SK-N-MC (cell line): ENCODE results near the gene GOSR2.
"Not testable (repeated sequence)": the region's sequence is repeated elsewhere in the genome, so short reads cannot be mapped to it uniquely, and the experiment has no call there.

ENCODE experiments used
- DNase-seq: peaks from one replicate; pipeline ENCODE4 v3.0.0-alpha.2; 2011; ENCODE audit warnings: low read depth, low spot score
- H3K27ac ChIP-seq: fragments of 200-600 bp; sonication (generic); 2 replicates; pipeline ENCODE4 v1.5.1; 2016; ENCODE audit warnings: mixed run types
- H3K36me3 ChIP-seq: fragments of 200-600 bp; sonication (generic); 2 replicates; pipeline ENCODE4 v1.6.1; 2017; ENCODE audit warnings: antibody characterized with exemption, low read length, mixed read lengths; ENCODE audit not compliant: insufficient read depth
- H3K4me3 ChIP-seq: fragments of 200-600 bp; sonication (generic); 2 replicates; pipeline ENCODE4 v1.5.1; 2016
- H3K9ac ChIP-seq: fragments of 200-600 bp; sonication (generic); 2 replicates; pipeline ENCODE4 v1.8.0; 2017; ENCODE audit warnings: mixed run types, mixed read lengths; ENCODE audit not compliant: insufficient read length
- H3K9me3 ChIP-seq: fragments of 200-600 bp; sonication (generic); 2 replicates; pipeline ENCODE4 v1.6.1; 2017; ENCODE audit warnings: low read depth, mild to moderate bottlenecking, antibody characterized with exemption, low read length, moderate library complexity, mixed read lengths
- EZH2 ChIP-seq: fragments of 200-600 bp; sonication (generic); IDR thresholded peaks from one replicate; pipeline ENCODE4 v1.6.1; 2017; ENCODE audit warnings: antibody characterized with exemption
- FOXP2 ChIP-seq: optimal IDR thresholded peaks from 2 replicates; pipeline ENCODE3; 2011; ENCODE audit warnings: mild to moderate bottlenecking, moderate library complexity; ENCODE audit not compliant: insufficient read depth; ENCODE audit errors: extremely low read length, control extremely low read depth
- POLR2AphosphoS5 ChIP-seq: IDR thresholded peaks from 2 replicates; pipeline ENCODE4 v1.6.1; 2012; ENCODE audit warnings: mild to moderate bottlenecking, low read depth, low read length, borderline replicate concordance

Gene GOSR2

DNA sequence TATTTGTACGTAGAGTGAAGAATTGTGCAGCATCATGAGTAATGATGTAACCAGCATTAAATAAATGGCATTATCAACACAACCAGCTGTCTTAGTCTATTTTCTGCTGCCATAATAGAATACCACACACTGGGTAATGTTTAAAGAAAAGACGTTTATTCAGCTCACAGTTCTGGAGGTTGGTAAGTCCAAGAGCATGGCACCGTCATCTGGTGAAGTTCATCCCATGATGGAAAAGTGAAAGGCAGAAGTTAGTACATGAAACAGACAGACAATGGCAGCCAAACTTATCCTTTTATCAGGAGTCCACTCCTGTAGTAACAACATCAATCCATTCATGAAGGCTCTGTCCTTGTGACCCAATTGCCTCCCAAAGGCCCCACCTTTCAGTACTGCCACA is 6.3 kb upstream of the GOSR2 start:
- DNase-seq: no peak
- TF ChIP-seq EZH2 (no peak), POLR2AphosphoS5 (no peak), FOXP2 (no peak)
- H3K36me3 ChIP-seq: no peaks in the 10 kb centered on the region
- no peaks in the 10 kb centered on the region for H3K9me3 ChIP-seq
- H3K9ac ChIP-seq: no peak overlapping the region
- H3K27ac ChIP-seq: no peak overlapping the region
- no peak overlapping the region for H3K4me3 ChIP-seq

DNA sequence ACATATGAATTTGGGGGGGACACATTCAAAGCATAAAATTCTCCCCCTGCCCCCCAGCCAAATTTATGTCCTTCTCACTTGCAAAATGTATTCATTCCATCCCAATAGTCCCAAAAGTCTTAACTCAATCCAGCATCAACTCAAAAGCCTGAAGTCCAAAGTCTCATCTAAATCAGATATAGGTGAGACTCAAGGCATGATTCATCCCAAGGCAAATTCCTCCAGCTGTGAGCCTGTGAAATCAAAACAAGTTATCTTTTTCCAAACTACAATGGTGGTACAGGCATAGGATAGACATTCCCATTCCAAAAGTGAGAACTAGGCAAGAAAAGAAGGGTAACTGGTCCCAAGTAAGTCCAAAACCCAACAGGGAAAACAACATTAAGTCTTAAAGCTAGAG is 5.9 kb upstream of the GOSR2 start:
- H3K9me3 ChIP-seq: no peaks in the 10 kb centered on the region
- no peak for DNase-seq
- no peak overlapping the region for H3K9ac ChIP-seq
- no peak overlapping the region for H3K4me3 ChIP-seq
- no peak overlapping the region for H3K27ac ChIP-seq
- no peak for TF ChIP-seq FOXP2
- no peak for TF ChIP-seq EZH2
- TF ChIP-seq POLR2AphosphoS5: no peak
- H3K36me3 ChIP-seq: no peaks in the 10 kb centered on the region

DNA sequence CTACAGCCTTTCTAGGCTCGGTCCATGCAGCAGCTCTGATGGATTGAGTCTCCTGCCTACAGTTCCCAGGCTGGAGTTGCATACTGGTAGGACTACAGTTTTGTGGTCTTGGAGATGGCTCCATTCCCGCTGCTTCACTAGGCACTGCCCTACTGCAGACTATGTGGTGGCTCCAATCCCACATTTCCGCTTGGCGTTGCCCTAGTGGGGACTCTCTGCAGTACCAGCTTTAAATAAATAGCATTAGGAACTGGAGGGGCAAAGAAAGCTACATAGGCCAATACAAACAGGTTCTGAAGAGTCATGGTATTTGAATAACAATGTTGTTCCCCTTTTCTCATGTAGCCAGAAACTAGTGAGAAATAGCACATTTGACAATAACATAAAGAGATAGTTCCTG is 5.4 kb upstream of the GOSR2 start:
- DNase-seq: no peak
- no peaks in the 10 kb centered on the region for H3K9me3 ChIP-seq
- no peaks in the 10 kb centered on the region for H3K36me3 ChIP-seq
- no peak overlapping the region for H3K4me3 ChIP-seq
- H3K27ac ChIP-seq: no peak overlapping the region
- H3K9ac ChIP-seq: no peak overlapping the region
- no peak for TF ChIP-seq EZH2
- no peak for TF ChIP-seq POLR2AphosphoS5
- TF ChIP-seq FOXP2: no peak

DNA sequence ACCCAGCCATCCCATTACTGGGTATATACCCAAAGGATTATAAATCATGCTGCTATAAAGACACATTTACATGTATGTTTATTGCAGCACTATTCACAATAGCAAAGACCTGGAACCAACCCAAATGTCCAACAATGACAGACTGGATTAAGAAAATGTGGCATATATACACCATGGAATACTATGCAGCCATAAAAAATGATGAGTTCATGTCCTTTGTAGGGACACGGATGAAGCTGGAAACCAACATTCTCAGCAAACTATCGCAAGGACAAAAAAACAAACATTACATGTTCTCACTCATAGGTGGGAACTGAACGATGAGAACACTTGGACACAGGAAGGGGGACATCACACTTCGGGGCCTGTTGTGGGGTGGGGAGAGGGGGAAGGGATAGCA is 998 bp upstream of the GOSR2 start:
- peak overlapping the region; percentile 82 for H3K4me3 ChIP-seq
- H3K36me3 ChIP-seq, H3K9me3 ChIP-seq, H3K9ac ChIP-seq, DNase-seq, H3K27ac ChIP-seq: not testable (repeated sequence)

DNA sequence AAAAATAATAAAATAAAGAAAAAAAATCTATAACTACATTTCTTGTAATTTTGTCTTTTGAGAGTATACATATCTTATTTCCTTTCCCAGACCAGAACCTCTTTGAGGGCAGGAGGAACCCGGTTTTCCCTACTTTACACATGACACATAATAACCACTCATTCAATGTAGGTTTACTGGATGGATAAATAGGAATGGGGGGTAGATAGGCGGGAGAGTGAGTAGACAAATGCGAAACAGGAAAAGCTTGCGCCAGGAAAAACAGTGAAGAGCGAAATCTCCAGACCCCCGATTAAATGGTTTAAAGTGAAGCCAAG is 515 bp upstream of the GOSR2 start:
- TF ChIP-seq FOXP2: no peak
- TF ChIP-seq EZH2: no peak
- no peak; the same call in 1 of the 2 replicates for TF ChIP-seq POLR2AphosphoS5
- peak overlapping the region; percentile 82 for H3K4me3 ChIP-seq
- no peaks in the 10 kb centered on the region for H3K36me3 ChIP-seq
- H3K27ac ChIP-seq: peak overlapping the region; percentile 99
- no peaks in the 10 kb centered on the region for H3K9me3 ChIP-seq
- H3K9ac ChIP-seq: peak overlapping the region; percentile 89
- no peak for DNase-seq

DNA sequence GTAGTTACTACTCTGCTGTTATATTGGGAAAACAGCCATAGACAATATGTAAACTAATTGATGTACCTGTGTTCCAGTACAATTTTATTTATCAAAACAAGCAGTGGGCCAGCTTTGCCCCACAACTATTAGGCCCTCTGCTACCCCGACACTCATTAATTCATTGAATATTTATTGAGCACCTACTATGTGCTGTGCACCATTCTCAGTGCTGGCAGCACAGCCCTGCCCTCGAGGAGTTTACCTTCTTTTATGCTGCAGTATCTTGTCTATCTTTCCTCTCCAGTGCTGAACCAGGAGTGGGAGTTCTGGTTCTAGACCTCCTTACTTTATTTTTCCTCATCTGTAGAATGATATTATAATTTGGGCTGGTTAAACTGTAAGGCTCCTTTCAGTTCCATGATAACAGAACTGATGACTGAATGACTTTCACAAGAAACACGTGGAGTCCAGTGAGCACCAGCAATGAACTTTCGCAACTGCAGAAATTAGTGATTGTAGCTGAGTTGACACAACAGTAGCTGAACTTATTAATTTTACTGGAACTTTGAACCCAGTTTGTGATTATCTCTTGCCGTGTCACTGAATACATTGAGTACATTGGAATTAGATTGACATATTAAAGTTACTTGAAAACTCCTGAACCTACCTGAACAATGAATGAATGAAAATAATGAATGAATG is 2.4 kb downstream of the GOSR2 start:
- Histone ChIP-seq H3K4me3 (no peak overlapping the region), H3K36me3 (peaks cover 5% of the 10 kb centered on the region), H3K9ac (no peak overlapping the region), H3K27ac (no peak overlapping the region), H3K9me3 (no peaks in the 10 kb centered on the region)
- TF ChIP-seq EZH2: no peak
- TF ChIP-seq POLR2AphosphoS5: no peak
- TF ChIP-seq FOXP2: no peak
- DNase-seq: no peak

DNA sequence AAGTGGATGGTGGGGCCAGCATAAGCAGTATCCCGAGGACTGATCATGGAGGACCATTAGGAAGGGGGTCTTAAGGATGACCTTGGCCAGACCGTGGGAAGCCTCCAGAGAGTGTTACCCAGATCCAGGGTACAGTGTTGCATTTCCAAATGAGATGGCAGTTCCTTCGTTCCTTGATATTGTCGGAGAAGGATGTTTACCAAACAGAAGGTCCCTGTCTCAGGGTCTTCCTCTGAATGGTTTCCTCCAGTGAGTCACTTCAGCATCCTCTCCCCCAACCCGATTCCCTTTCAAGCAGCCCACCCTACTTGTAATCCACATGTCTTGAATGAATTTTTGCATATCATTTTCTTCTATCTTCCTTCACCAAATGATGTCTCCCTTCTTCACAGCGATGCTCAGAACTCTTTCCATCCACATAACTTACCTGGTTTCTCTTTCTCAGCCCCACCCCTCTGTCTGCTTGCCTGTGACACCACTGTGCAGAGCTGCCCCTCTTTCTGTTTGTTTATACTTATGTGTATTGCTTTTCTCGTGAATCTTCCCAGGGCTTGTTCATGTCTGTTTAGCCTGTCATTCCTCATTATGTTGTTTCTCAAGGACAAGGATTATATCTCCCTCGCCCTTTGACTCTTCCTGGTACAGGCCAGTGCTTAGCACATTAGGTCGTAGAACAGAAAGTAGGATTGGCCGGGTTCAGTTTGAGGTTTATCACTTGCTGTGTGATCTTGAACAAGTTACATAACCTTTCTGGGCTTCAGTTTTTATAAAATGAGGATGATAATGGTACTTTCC is 5.7 kb downstream of the GOSR2 start:
- Histone ChIP-seq H3K9ac (no peak overlapping the region), H3K4me3 (no peak overlapping the region), H3K27ac (no peak overlapping the region), H3K36me3 (peaks cover 38% of the 10 kb centered on the region), H3K9me3 (no peaks in the 10 kb centered on the region)
- DNase-seq: no peak
- TF ChIP-seq FOXP2 (no peak), EZH2 (no peak), POLR2AphosphoS5 (no peak)

DNA sequence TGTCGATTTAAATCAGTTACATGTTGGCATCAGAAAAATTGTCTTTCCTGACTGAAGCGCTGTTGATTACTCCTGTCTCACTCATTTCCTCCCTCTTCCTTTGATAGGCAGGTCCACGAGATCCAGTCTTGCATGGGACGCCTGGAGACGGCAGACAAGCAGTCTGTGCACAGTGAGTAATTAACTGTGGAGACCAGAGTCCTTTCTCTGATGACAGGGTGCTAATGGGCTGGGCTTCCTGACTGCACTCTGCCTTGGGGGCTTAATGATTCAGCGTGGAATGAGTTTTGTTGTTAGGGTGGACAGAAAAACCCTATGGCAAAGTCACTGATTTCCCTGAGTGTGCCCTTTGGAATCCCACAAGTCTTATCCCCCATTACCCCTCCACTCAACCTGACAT is 6.5 kb downstream of the GOSR2 start:
- DNase-seq: no peak
- Histone ChIP-seq H3K27ac (no peak overlapping the region), H3K9me3 (no peaks in the 10 kb centered on the region), H3K36me3 (peaks cover 46% of the 10 kb centered on the region), H3K4me3 (no peak overlapping the region), H3K9ac (no peak overlapping the region)
- TF ChIP-seq FOXP2 (no peak), POLR2AphosphoS5 (no peak), EZH2 (no peak)

DNA sequence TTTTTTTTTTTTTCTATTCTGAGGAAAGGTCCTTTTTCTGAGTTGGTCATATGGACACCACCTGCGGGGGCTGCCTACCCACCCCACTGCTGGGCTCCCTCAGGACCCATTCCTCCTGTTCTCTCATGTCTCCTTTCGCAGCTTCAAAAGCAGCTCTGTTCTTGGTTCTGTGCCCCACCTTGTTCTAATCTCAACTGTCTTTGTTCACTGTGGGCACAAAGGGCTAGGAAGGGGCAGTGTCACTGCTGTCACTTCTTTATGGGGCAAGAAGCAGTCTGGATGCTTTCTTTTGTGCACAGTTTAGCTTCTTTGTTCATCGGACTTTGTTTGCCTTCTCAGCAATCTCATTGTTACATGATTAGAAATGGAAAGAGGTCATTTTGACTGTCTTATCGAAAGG is 7.1 kb downstream of the GOSR2 start:
- no peak for DNase-seq
- peaks cover 52% of the 10 kb centered on the region for H3K36me3 ChIP-seq

More for the DNA sequence above, 7.1 kb downstream of the GOSR2 start:
- Histone ChIP-seq H3K9me3 (no peaks in the 10 kb centered on the region), H3K27ac (no peak overlapping the region), H3K4me3 (no peak overlapping the region), H3K9ac (no peak overlapping the region)
- no peak for TF ChIP-seq EZH2
- no peak for TF ChIP-seq FOXP2
- no peak for TF ChIP-seq POLR2AphosphoS5
